NCI-H524 treated with DMSO at 0.1 percent for 48 hours (cell line): Measurements from ENCODE around the gene ZNF735.
"Not testable (repeated sequence)": the region's sequence is repeated elsewhere in the genome, so short reads cannot be mapped to it uniquely, and the experiment has no call there.

Experiments
- DNase-seq: peaks from one replicate; lab custom pipeline; 2025; lab: John Stamatoyannopoulos, UW

Gene ZNF735

DNA sequence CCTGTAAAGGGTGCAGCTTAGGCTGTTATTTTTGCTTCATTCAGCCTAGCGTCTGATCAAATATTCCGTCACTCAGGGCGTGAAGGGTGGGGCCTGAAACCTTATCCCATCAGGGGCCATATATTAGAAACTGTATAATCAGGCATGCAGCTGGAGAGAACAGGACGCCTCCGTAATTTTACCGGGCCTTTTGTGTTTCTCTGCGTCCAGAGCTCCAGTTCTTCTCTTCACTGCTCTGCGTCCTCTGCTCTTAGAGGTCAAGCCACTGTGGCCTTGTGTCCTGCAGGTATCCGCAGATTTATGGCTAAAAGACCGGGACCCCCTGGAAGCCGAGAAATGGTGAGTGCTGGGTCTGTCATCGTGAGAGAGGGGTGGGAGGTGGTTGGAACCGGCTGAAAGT is at the start of gene ZNF735:
ZNF735 (plus strand) TSS at position 301 of the 400 bp plus-strand sequence; CDS start at position 301, 0 bp downstream.
- no peak for DNase-seq

GRCh38 chr7:64170974-64171373 is 36.0 kb upstream of the ZNF735 start:
- DNase-seq = not testable (repeated sequence)

DNA sequence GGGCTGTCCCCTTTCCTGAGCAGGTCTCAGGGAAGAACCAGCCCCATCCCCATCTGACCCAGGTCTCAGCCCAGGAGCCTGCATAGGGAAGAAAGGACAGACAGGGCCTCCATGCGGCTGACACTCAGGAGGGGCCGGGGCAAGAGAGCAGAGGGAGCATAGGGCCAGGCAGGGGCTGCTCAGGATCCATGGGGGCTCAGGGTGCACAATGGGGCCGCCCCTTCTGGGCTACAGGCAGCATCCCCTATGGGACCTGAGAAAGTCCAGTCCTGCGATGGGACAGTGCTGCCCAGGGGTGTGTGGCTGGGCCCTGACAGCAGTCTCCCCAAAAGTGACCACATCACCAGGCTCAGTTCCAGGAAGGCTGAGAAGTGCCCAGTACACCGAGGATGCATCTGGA is 32.7 kb upstream of the ZNF735 start:
- no peak for DNase-seq

GRCh38 chr7:64174941-64175340 is 32.1 kb upstream of the ZNF735 start:
- no peak for DNase-seq

DNA sequence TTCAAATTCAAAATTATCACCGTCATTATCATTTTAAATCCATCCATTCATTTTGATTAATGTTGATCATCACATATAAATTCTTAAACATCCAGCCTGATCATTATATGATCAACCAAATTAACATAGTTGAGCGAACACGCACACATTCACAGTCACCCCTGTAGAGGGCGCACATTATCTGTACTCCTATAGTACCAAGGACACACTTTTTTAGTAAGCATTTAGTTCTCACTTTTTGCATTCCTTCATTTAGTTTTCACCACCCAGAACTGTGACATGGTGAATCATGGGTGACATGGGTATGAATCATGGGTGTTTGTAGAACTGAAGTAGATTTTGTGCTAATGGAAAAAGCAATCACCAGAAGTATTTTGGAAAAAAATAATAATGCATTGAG is 26.0 kb upstream of the ZNF735 start:
- DNase-seq = no peak

DNA sequence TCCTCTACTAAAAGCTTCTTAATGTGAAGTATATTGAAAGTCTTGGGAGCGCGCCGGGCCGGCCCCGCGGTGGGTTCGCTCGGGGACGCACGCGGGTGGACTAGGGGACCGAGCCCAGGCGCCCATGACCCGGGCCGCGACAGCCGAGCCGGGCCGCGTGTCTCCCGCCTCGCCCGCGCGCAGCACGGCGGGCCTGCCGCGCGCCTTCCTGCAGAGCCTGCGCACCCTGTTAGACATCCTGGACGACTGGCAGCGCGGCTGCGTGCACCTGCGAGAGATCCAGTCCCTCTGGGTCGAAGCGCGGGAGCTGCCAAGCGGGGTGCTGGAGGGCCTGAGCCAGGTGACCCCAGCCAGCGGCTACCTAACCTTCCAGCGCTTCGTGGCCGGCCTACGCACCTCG is 25.4 kb upstream of the ZNF735 start:
- no peak for DNase-seq

DNA sequence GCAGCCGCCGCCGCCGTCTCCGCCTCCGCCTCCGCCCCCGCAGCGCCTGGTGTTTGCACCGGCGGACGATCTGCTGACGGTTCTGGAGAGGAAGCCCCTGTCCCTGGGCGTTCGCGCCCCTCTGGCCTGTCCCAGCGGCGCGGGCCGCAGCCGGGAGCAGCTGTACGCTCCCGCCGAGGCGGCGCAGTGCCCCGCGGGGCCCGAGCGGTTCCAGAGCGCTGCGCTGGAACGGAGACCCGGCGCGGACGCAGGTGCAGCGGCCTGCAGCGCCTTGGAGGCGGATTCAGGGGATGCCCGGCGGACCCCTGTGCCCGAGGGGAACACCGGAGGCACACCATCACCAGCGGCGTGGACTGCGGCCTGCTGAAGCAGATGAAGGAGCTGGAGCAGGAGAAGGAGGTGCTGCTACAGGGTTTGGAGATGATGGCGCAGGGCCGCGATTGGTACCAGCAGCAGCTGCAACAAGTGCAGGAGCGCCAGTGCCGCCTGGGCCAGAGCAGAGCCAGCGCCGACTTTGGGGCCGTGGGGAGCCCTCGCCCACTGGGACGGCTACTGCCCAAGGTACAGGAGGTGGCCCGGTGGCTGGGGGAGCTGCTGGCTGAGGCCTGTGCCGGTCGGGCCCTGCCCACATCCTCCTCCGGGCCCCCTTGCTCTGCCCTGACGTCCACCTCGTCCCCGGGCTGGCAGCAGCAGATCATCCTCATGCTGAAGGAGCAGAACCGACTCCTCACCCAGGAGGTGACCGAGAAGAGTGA is 24.8 kb upstream of the ZNF735 start:
- no peak for DNase-seq

- DNase-seq = no peak
These were observed 23.8 kb upstream of the ZNF735 start for GRCh38 chr7:64183126-64183742.

DNA sequence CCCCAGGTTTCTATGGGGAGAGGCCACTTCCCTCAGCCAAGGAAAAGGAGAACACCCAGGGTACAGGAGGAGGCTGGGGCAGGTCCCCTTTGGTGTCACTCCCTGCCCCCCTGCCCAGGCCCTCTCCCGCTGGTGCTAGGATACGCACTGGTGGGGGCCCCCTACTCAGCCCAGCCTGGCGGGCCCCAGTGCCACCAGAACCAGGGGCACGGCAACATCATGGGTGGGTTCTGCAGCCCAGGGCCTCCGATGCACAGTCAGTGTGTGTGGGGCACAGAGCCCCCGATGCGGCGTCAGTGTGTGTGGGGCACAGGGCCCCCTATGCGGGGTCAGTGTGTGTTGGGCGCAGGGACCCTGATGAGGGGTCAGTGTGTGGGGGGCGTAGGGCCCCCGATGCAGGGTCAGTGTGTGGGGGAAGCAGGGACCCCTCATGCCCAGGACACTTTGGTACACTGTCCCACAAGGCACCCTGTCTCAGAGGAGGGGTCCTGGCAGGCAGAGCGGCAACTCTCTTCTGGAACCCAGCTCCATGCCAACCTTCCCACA is 23.1 kb upstream of the ZNF735 start:
- no peak for DNase-seq

- DNase-seq = no peak
These were observed 22.6 kb upstream of the ZNF735 start for GRCh38 chr7:64184376-64184775.

DNA sequence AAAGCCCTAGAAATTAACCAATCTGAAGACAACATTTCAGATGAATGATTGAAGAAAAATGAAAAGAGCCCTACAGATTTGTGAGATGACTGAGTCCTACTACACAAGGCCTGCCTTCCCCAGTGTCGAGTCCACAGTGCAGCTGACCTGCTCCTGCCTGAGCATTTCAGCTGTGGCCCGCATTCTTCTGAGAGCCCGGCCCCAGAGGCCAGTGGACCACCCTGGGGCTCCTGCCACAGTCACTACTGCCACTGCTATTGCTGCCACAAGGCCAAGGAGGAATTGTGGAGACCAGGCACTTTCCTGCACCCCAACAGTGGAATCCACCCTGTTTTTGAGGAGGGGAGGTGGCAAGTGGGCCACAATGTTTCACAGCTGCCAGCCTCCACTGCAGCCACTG is 19.6 kb upstream of the ZNF735 start:
- DNase-seq = no peak

DNA sequence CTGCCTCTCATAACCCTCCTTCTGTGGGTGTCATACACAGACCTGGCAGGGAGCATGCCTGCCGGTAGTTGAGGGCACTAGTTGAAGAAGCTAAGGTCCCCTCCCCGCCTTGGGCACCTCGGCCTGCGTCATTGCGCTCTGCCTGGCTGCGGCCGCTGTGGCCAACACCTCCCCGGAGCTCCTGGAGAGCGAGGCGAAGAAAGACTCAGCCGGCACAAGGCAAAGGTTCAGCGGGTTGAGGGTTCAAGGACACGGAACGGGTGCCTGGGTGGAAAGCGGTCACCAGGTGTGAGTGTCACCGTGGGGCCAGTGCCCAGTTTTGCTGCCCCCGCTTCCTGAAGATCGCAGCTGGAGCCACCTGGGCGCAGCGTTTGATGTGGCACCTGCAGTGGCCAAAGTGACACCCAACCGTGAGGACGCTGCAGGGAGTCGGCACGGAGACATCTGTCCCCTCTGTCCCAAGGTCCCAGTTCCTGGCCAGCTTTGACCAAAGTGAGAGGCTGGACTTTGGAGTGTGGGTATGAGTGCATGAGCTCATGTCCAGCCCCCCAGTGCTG is 14.8 kb upstream of the ZNF735 start:
- DNase-seq = no peak

DNA sequence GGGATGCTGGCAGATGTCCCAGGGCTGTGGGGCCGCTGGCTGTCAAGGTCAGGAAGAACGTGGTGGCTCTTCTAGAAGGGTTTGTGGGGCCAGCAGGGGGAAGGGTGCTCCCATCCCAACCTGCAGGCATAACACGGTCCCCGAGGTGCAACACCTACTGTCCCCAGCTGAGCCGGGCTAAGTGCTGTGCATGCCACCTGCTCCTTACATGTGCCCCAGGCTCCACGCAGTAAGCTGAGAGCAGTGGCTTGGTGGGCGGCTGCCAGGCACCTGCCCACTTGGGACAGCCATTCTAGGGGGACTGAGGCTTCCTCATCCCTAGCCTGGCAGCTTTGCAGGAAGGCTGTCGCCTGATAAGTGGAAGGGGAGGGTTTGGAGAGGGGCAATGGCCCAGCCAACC is 14.2 kb upstream of the ZNF735 start:
- no peak for DNase-seq

GRCh38 chr7:64219710-64220298 is 12.8 kb downstream of the ZNF735 start:
- not testable (repeated sequence) for DNase-seq

DNA sequence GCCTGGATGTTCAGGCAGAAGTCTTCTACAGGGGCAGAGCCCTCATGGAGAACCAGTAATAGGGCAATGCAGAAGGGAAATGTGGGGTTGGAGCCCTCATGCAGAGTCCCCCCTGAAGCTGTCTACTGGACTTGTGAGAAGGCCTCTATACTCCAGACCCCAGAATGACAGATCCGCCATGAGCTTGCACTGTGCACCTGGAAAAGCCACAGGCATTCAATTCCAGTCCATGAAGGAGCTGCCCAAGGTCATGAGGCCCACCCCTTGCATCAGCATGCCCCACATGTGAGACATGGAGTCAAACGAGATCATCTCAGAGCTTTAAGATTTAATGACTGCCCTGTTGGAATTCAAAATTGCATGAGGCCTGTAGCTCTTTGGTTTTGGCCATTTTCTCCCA is 16.4 kb downstream of the ZNF735 start:
- DNase-seq = no peak

DNA sequence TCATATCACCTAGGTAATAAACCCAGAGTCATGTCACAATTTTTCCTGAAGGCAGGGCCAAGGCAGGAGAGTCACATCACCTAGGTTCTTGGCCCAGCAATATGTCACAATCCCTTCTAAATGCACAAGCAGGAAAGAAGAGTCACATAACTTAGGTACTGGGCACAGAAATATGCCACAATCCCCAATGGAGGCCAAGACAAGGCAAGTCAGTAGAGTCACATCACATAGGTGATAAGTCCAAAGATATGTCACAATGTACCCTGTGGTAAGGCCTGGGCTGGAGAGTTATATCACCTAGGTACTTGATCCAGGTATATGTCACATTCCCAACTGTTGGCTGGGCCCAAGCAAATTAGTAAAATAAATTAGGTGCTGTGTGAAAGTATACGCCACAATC is 21.2 kb downstream of the ZNF735 start, which contains the start of gene ZNF679:
ZNF679 (plus strand) TSS at position 301 of the 400 bp plus-strand sequence. CDS start 20,644 bp downstream, outside the sequence.
- not testable (repeated sequence) for DNase-seq

DNA sequence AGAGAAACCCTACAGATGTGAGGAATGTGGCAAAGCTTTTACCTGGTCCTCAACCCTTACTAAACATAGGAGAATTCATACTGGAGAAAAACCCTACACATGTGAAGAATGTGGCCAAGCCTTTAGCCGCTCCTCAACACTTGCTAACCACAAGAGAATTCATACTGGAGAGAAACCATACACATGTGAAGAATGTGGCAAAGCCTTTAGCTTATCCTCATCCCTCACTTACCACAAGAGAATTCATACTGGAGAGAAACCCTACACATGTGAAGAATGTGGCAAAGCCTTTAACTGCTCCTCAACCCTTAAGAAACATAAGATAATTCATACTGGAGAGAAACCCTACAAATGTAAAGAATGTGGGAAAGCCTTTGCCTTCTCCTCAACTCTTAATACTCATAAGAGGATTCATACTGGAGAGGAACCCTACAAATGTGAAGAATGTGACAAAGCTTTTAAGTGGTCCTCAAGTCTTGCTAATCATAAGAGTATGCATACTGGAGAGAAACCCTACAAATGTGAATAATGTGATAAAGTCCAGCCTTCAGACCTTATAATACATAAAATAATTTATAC is 59.4 kb downstream of the ZNF735 start:
- no peak for DNase-seq
